ENCODE measurements around the gene CRTC2. TPM values are rescaled to one million over a fixed set of nuclear protein-coding genes. Genes with fewer than 3 reads are reported as not detected.

Gene CRTC2
- total and polyA plus RNA-seq, 12 donors, result 8.4 to 138 (median 31.8) TPM

Small RNAs within 50 kb of the gene (microRNA-seq; reads per million reads assigned to microRNA genes)
- 0 to 2.0 (median 1.3) reads per million in 3 donors for gene MIR6737

Small RNAs within 50 kb of the gene (small RNA-seq; reads per million reads assigned to genes)
- gene MIR6737, result 0.08 to 0.12 reads per million in 2 donors

Other genes with a start within 250 kb of the CRTC2 start
- 10 to 100 TPM; 40.7 to 88.1 (median 54.3) TPM for gene INTS3, start 230.6 kb downstream of the CRTC2 start, total RNA-seq
- 100 to 1,000 TPM in 2 of 3 donors, 10 to 100 TPM in 1; 60.2 to 148 (median 114) TPM for gene INTS3, start 230.6 kb downstream of the CRTC2 start, polyA plus RNA-seq
- 10 to 100 TPM in 7 of 9 donors, 1 to 10 TPM in 2; 9.5 to 25.4 (median 14.1) TPM for gene SLC27A3, start 183.2 kb downstream of the CRTC2 start, total RNA-seq
- gene SLC27A3, start 183.2 kb downstream of the CRTC2 start, polyA plus RNA-seq, result 10 to 100 TPM; 11.7 to 85.0 (median 62.3) TPM
- gene GATAD2B, start 35.6 kb downstream of the CRTC2 start, total RNA-seq, result 10 to 100 TPM in 7 of 9 donors, 1 to 10 TPM in 2; 6.4 to 43.3 (median 18.0) TPM
- 10 to 100 TPM in 1 of 3 donors, 1 to 10 TPM in 2; 3.0 to 14.2 (median 6.6) TPM for gene GATAD2B, start 35.6 kb downstream of the CRTC2 start, polyA plus RNA-seq
- 10 to 100 TPM in 8 of 9 donors, 1 to 10 TPM in 1; 8.9 to 72.5 (median 34.6) TPM for gene DENND4B, start 11.9 kb downstream of the CRTC2 start, total RNA-seq
- 100 to 1,000 TPM in 1 of 3 donors, 10 to 100 TPM in 2; 14.4 to 110 (median 63.7) TPM for gene DENND4B, start 11.9 kb downstream of the CRTC2 start, polyA plus RNA-seq
- 100 to 1,000 TPM in 8 of 9 donors, 10 to 100 TPM in 1; 96.5 to 173 (median 115) TPM for gene SLC39A1, start 4.9 kb upstream of the CRTC2 start, total RNA-seq
- 10 to 100 TPM; 29.1 to 85.1 (median 63.9) TPM for gene SLC39A1, start 4.9 kb upstream of the CRTC2 start, polyA plus RNA-seq
- 10 to 100 TPM in 8 of 9 donors, 1 to 10 TPM in 1; 5.1 to 16.7 (median 15.1) TPM for gene CREB3L4, start 9.3 kb upstream of the CRTC2 start, total RNA-seq
- 10 to 100 TPM in 2 of 3 donors, 1 to 10 TPM in 1; 6.3 to 21.8 (median 19.0) TPM for gene CREB3L4, start 9.3 kb upstream of the CRTC2 start, polyA plus RNA-seq
- gene JTB, start 19.1 kb upstream of the CRTC2 start, total RNA-seq, result 100 to 1,000 TPM; 103 to 327 (median 141) TPM
- 100 to 1,000 TPM in 2 of 3 donors, 10 to 100 TPM in 1; 68.3 to 144 (median 140) TPM for gene JTB, start 19.1 kb upstream of the CRTC2 start, polyA plus RNA-seq
- 100 to 1,000 TPM in 4 of 9 donors, 10 to 100 TPM in 5; 22.9 to 165 (median 86.7) TPM for gene RAB13, start 27.7 kb upstream of the CRTC2 start, total RNA-seq
- gene RAB13, start 27.7 kb upstream of the CRTC2 start, polyA plus RNA-seq, result 100 to 1,000 TPM; 152 to 328 (median 275) TPM
- 1,000 to 10,000 TPM in 8 of 9 donors, 100 to 1,000 TPM in 1; 943 to 3,069 (median 1,594) TPM for gene RPS27, start 32.1 kb upstream of the CRTC2 start, total RNA-seq
- 1,000 to 10,000 TPM; 3,330 to 6,436 (median 4,487) TPM for gene RPS27, start 32.1 kb upstream of the CRTC2 start, polyA plus RNA-seq
- gene NUP210L, start 196.5 kb upstream of the CRTC2 start, total RNA-seq, result under 1 TPM in 4 of 9 donors, not detected in 5; 0.04 to 0.07 (median 0.06) TPM
- gene NUP210L, start 196.5 kb upstream of the CRTC2 start, polyA plus RNA-seq, result under 1 TPM in 1 of 3 donors, not detected in 2; 0.03 TPM
- 100 to 1,000 TPM; 246 to 357 (median 272) TPM for gene TPM3, start 233.5 kb upstream of the CRTC2 start, total RNA-seq
- 100 to 1,000 TPM; 104 to 465 (median 111) TPM for gene TPM3, start 233.5 kb upstream of the CRTC2 start, polyA plus RNA-seq
- not detected for gene CFAP141, start 247.7 kb upstream of the CRTC2 start, total RNA-seq
- under 1 TPM in 1 of 3 donors, not detected in 2; 0.51 TPM for gene CFAP141, start 247.7 kb upstream of the CRTC2 start, polyA plus RNA-seq

Measured in adrenal gland (tissue), 12 donors.